ENCODE results near the gene ZBTB17. TPM values are rescaled to one million over a fixed set of nuclear protein-coding genes. Genes with fewer than 3 reads are reported as not detected.
"Not testable (repeated sequence)": the region's sequence is repeated elsewhere in the genome, so short reads cannot be mapped to it uniquely, and the experiment has no call there.

Gene ZBTB17
- total RNA-seq, 1 experiment from 2014 or later = 62.6 TPM

DNA sequence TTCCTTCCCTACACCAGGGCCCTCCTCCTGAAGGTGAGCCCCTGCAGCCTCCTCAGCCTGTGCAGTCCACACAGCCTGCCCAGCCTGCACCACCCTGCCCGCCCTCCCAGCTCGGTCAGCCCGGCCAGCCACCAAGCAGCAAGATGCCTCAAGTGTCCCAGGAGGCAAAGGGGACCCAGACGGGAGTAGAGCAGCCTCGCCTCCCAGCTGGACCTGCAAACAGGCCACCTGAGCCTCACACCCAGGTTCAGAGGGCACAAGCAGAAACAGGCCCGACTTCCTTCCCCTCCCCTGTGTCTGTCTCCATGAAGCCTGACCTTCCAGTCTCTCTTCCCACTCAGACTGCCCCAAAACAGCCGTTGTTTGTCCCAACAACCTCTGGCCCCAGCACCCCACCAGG lies 38.8 kb downstream of the ZBTB17 start:
- no peak overlapping the region for H3K4me3 ChIP-seq (ENCODE audit: insufficient read depth, low read depth, low read length)
- peaks cover 44% of the 10 kb centered on the region for H3K36me3 ChIP-seq (replicated peaks; ENCODE audit: control insufficient read depth, insufficient read depth, low read length)
- H3K27me3 ChIP-seq (ENCODE audit: control insufficient read depth, insufficient read depth, low read length) = no peaks in the 10 kb centered on the region
- peak; percentile 50 for DNase-seq

GRCh38 chr1:15936025-15936424 lies 39.9 kb downstream of the ZBTB17 start:
- Histone ChIP-seq H3K36me3 (replicated peaks; ENCODE audit: control insufficient read depth, insufficient read depth, low read length) (peaks cover 48% of the 10 kb centered on the region), H3K27me3 (ENCODE audit: control insufficient read depth, insufficient read depth, low read length) (no peaks in the 10 kb centered on the region), H3K4me3 (ENCODE audit: insufficient read depth, low read depth, low read length) (no peak overlapping the region)
- DNase-seq = no peak

DNA sequence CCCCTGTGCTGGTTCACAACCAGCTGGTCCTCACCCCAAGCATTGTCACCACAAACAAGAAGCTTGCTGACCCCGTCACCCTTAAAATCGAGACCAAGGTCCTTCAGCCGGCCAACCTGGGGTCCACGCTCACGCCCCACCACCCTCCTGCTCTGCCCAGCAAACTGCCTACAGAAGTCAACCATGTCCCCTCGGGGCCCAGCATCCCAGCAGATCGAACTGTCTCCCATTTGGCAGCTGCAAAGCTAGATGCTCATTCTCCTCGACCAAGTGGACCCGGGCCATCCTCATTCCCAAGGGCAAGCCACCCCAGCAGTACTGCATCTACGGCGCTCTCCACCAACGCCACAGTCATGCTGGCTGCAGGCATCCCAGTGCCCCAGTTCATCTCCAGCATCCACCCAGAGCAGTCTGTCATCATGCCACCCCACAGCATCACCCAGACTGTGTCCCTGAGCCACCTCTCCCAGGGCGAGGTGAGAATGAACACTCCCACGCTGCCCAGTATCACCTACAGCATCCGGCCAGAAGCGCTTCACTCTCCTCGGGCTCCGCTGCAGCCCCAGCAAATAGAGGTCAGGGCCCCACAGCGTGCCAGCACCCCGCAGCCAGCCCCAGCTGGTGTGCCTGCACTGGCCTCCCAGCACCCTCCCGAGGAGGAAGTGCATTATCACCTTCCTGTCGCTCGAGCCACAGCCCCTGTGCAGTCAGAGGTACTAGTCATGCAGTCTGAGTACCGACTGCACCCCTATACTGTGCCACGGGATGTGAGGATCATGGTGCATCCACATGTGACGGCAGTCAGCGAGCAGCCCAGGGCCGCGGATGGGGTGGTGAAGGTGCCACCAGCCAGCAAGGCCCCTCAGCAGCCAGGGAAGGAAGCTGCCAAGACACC lies 40.6 kb downstream of the ZBTB17 start:
- Histone ChIP-seq H3K27me3 (ENCODE audit: control insufficient read depth, insufficient read depth, low read length) (no peaks in the 10 kb centered on the region), H3K36me3 (replicated peaks; ENCODE audit: control insufficient read depth, insufficient read depth, low read length) (peaks cover 45% of the 10 kb centered on the region), H3K4me3 (ENCODE audit: insufficient read depth, low read depth, low read length) (no peak overlapping the region)
- DNase-seq = no peak

- Histone ChIP-seq H3K4me3 (ENCODE audit: insufficient read depth, low read depth, low read length) (no peak overlapping the region), H3K36me3 (replicated peaks; ENCODE audit: control insufficient read depth, insufficient read depth, low read length) (peaks cover 46% of the 10 kb centered on the region)
- no peak for DNase-seq
Measured at GRCh38 chr1:15934211-15935055, 41.5 kb downstream of the ZBTB17 start.

DNA sequence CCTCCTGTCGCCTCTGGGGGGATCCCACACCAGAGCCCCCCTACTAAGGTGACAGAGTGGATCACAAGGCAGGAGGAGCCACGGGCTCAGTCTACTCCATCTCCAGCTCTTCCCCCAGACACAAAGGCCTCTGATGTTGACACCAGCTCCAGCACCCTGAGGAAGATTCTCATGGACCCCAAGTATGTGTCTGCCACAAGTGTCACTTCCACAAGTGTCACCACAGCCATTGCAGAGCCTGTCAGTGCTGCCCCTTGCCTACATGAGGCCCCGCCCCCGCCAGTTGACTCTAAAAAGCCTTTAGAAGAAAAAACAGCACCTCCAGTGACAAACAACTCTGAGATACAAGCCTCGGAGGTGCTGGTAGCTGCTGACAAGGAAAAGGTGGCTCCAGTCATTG lies 42.2 kb downstream of the ZBTB17 start:
- no peak for DNase-seq
- H3K36me3 ChIP-seq (replicated peaks; ENCODE audit: control insufficient read depth, insufficient read depth, low read length) = peaks cover 47% of the 10 kb centered on the region

More at GRCh38 chr1:15934211-15935055, 41.5 kb downstream of the ZBTB17 start:
- H3K27me3 ChIP-seq (ENCODE audit: control insufficient read depth, insufficient read depth, low read length) = no peaks in the 10 kb centered on the region

DNA sequence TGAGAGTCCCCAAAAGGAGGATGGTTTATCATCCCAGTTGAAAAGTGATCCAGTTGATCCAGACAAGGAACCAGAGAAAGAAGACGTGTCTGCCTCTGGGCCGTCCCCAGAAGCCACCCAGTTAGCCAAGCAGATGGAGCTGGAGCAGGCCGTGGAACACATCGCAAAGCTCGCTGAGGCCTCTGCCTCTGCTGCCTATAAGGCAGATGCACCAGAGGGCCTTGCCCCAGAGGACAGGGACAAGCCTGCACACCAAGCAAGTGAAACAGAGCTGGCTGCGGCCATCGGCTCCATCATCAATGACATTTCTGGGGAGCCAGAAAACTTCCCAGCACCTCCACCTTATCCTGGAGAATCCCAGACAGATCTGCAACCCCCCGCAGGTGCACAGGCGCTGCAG lies 43.3 kb downstream of the ZBTB17 start:
- Histone ChIP-seq H3K4me3 (ENCODE audit: insufficient read depth, low read depth, low read length) (no peak overlapping the region), H3K27me3 (ENCODE audit: control insufficient read depth, insufficient read depth, low read length) (no peaks in the 10 kb centered on the region), H3K36me3 (replicated peaks; ENCODE audit: control insufficient read depth, insufficient read depth, low read length) (peaks cover 45% of the 10 kb centered on the region)
- DNase-seq = no peak

More for the DNA sequence above, 42.2 kb downstream of the ZBTB17 start:
- no peak overlapping the region for H3K4me3 ChIP-seq (ENCODE audit: insufficient read depth, low read depth, low read length)
- H3K27me3 ChIP-seq (ENCODE audit: control insufficient read depth, insufficient read depth, low read length) = no peaks in the 10 kb centered on the region

DNA sequence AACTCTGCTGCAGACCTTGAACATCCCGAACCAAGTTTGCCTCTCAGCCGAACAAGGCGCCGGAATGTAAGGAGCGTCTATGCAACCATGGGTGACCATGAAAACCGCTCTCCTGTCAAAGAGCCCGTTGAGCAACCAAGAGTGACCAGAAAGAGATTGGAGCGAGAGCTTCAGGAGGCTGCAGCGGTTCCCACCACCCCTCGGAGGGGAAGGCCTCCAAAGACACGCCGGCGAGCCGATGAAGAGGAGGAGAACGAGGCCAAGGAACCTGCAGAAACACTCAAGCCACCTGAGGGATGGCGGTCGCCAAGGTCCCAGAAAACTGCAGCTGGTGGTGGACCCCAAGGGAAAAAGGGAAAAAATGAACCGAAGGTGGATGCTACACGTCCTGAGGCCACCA lies 44.0 kb downstream of the ZBTB17 start:
- Histone ChIP-seq H3K36me3 (replicated peaks; ENCODE audit: control insufficient read depth, insufficient read depth, low read length) (peaks cover 38% of the 10 kb centered on the region), H3K27me3 (ENCODE audit: control insufficient read depth, insufficient read depth, low read length) (no peaks in the 10 kb centered on the region), H3K4me3 (ENCODE audit: insufficient read depth, low read depth, low read length) (no peak overlapping the region)
- DNase-seq = no peak

GRCh38 chr1:15931401-15931800 lies 44.5 kb downstream of the ZBTB17 start:
- no peak overlapping the region for H3K4me3 ChIP-seq (ENCODE audit: insufficient read depth, low read depth, low read length)
- no peaks in the 10 kb centered on the region for H3K27me3 ChIP-seq (ENCODE audit: control insufficient read depth, insufficient read depth, low read length)
- no peak for DNase-seq
- peaks cover 36% of the 10 kb centered on the region for H3K36me3 ChIP-seq (replicated peaks; ENCODE audit: control insufficient read depth, insufficient read depth, low read length)

GRCh38 chr1:15928971-15929965 lies 46.6 kb downstream of the ZBTB17 start:
- no peaks in the 10 kb centered on the region for H3K27me3 ChIP-seq (ENCODE audit: control insufficient read depth, insufficient read depth, low read length)
- no peak for DNase-seq
- no peak overlapping the region for H3K4me3 ChIP-seq (ENCODE audit: insufficient read depth, low read depth, low read length)
- peaks cover 31% of the 10 kb centered on the region for H3K36me3 ChIP-seq (replicated peaks; ENCODE audit: control insufficient read depth, insufficient read depth, low read length)

GRCh38 chr1:15926448-15926847 lies 49.5 kb downstream of the ZBTB17 start:
- not testable (repeated sequence) for H3K4me3 ChIP-seq (ENCODE audit: insufficient read depth, low read depth, low read length); H3K27me3 ChIP-seq (ENCODE audit: control insufficient read depth, insufficient read depth, low read length); DNase-seq
- H3K36me3 ChIP-seq (replicated peaks; ENCODE audit: control insufficient read depth, insufficient read depth, low read length) = peaks cover 18% of the 10 kb centered on the region

DNA sequence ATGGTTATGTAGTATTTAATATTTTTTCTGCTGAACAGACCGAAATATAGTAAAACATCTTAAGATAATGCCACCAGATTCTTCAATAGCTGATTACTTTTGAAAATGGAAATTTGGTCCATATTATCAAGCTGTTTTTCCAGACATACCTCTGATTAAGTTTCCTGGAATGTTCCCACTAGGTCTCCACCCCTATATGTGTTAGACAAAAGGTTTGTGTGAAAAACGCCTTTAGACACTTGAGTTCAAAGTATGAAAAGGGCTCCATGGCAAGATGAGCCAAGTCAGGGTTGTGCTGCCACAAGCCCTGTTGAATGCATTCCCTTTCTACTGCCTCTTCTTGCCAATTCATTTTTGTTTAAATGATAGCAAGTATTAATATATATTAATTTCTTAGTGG lies 52.7 kb downstream of the ZBTB17 start:
- DNase-seq = no peak
- no peak overlapping the region for H3K4me3 ChIP-seq (ENCODE audit: insufficient read depth, low read depth, low read length)
- peaks cover 9% of the 10 kb centered on the region for H3K36me3 ChIP-seq (replicated peaks; ENCODE audit: control insufficient read depth, insufficient read depth, low read length)
- no peaks in the 10 kb centered on the region for H3K27me3 ChIP-seq (ENCODE audit: control insufficient read depth, insufficient read depth, low read length)

DNA sequence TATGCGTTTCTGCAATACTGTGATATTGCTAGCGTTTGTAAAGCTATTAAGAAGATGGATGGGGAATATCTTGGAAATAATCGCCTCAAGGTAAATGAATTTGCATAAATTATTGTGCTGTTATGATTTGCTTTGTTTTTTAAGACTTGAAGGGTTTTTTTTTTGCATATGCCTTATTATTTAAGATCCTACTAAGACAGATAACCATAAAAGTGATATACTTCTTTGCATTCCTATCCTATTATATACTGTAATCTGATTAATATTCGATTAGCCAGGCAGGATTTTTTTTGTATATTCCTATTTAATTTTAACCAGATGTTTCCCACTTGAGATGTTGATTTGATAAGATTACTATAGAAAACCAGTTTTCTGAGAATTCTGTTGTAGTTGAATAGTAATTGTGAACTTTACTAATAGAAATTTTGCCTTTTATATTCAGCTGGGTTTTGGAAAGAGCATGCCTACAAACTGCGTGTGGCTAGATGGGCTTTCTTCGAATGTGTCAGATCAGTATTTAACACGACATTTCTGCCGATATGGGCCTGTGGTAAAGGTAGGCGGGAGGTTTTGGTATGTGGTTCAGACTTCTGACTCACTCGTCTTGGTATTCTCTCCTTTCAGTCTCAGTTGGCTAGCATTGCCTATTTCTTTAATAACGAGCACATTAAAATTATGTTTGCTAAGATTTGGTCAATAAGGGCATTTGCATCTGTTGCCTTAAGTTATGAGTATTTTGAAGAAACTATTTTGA lies 56.8 kb downstream of the ZBTB17 start:
- no peak overlapping the region for H3K4me3 ChIP-seq (ENCODE audit: insufficient read depth, low read depth, low read length)
- H3K36me3 ChIP-seq (replicated peaks; ENCODE audit: control insufficient read depth, insufficient read depth, low read length) = peaks cover 9% of the 10 kb centered on the region
- H3K27me3 ChIP-seq (ENCODE audit: control insufficient read depth, insufficient read depth, low read length) = no peaks in the 10 kb centered on the region
- DNase-seq = no peak

DNA sequence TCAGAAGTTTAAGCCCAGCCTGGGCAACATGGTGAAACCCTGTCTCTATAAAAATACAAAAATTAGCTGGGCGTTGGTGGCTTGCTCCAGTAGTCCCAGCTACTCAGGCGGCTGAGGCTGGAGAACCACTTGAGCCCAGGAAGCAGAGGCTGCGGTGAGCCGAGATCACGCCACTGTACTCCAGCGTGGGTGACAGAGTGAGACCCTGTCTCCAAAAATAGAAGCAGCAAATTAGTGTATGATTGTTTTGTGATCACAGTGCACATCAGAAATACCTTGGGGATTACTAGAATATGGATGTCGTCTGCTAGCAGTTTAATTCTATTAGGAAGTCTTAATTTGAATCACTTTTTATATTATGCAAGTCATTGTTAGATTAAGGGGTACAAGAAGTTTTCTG lies 59.0 kb downstream of the ZBTB17 start:
- DNase-seq = no peak
- H3K27me3 ChIP-seq (ENCODE audit: control insufficient read depth, insufficient read depth, low read length) = no peaks in the 10 kb centered on the region
- H3K4me3 ChIP-seq (ENCODE audit: insufficient read depth, low read depth, low read length) = no peak overlapping the region
- peaks cover 5% of the 10 kb centered on the region for H3K36me3 ChIP-seq (replicated peaks; ENCODE audit: control insufficient read depth, insufficient read depth, low read length)
